NCI-H2029 (cell line): ENCODE data around the gene ARHGDIA.

ENCODE experiments used
- DNase-seq: peaks from one replicate; lab custom pipeline; 2025; lab: John Stamatoyannopoulos, UW

Gene ARHGDIA

DNA sequence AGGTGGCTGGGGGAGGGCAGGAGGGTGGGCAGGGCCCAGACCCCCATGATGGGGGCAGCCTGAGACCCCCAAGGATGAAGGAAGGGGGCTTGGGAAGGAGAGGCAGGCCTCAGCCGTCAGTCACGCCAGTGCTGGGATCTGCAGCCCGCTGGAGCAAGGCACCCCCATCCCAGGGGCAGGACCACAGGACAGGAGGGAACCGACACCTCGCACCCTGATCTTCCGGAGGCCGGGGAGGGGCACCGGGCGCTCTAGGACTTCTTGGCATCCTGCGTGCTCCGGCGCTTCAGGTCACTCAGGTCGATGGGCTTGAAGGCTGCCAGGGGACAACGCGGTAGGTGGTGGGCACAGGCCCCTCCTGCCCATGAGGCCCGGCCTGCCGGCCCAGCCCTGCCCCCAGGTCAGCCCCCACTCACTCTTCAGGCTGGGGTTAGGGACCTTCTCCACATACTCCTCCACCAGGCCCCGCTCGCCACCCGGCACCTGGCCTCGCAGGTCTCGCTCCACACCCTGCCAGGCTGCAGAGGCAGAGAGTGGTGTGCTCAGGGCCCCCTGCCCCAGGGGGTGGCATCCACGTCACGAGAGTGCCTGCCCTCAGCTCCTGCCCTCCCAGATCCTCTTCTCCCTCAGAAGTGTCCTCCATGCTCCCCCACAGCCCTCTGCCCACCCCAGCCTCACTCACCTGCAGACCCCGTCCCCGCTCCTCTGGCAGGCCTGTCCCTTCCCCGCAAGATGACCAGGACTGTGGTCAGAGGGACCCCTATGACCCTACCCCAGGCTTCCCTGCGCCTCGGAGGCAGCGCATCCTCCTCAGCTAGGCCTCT lies 47.9 kb downstream of the ARHGDIA start:
- DNase-seq: no peak

DNA sequence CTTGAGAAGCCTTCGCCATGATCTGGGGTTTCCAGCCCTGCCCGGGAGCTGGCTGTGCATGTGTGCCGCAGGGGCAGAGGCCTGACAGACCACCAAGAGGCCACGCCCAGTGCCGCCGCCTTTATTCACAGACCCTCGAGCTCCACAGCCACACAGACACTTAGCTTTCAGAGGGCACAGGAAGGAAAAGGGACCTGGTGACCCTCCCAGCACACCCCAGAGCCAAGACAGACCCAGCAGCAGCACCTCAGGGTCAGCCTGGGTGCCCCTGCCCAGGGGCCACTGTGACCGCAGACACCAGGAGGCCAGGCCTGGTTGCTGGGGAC lies 48.9 kb downstream of the ARHGDIA start:
- no peak for DNase-seq

DNA sequence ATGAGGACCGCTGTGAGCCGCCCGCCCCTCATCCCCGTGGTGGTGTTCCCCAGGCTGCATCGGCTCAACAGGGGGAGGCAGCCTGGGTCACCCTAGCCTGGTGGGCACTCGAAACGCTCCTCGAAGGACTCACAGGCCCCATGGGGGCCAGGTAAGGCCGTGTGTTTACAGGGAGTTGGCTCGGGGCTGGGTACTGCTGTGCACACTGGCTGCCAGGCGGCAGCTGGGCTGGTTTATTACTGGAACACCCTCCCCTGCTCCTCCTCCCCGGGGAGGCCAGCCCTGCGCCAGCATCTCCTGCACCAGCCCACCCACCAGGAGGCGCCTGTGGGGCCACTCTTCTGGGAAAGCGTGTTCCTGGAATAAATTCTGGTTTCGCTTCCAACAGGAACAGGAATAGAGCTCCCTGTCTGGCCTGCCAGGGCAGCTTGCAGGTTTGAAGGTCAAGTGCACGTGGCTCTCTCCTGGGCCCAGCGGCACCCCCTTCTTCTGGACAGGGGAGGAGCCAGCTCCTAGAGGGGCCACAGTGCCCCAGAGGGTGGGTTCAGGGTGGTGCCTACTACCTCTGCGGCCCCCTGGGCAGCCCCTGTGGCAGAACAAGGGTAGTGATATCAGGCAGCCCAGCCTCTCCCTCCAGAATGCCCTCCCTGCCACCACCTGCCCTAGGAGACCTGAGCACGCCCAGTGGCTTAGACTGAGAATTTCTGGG lies 49.4 kb downstream of the ARHGDIA start:
- peak; percentile 84 for DNase-seq

DNA sequence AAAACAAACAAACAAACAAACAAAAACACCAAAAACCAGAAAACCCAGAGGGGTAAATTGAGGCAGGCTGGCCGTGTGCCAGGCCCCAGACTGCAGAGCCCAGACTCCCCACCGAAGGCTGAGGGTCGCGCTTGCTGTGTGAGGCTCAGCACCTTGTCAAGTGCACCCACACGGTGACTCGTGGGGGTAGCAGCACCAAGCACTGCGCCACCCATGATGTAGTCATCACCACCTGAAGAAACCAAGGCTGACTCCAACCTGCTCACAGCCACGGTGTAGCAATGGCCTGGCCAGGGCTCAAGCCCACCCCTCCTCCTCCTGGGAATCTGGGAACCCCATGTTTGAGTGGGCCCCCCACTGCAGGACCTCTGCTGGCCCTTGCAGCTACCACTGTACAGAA lies 50.0 kb downstream of the ARHGDIA start:
- no peak for DNase-seq

DNA sequence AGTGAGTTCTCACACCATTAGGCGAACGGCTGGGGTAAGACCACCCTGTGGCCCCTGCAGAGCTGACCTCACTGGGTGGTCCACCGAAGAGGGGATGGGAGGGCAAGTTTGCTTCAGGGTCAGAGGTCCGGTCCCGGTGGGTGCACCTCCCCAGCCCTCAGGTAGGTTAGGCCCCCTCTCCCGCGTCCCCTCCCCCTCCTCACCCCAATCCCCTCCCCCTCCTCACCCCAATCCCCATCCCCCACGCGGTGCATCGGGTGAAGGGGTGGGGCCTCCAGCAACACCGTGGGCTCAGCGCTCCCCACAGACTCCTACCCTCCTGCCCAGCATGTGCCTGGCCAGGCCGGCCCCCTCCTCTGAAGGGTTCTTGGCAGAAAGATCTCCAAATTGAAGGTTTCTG lies 51.4 kb downstream of the ARHGDIA start:
- DNase-seq: no peak

DNA sequence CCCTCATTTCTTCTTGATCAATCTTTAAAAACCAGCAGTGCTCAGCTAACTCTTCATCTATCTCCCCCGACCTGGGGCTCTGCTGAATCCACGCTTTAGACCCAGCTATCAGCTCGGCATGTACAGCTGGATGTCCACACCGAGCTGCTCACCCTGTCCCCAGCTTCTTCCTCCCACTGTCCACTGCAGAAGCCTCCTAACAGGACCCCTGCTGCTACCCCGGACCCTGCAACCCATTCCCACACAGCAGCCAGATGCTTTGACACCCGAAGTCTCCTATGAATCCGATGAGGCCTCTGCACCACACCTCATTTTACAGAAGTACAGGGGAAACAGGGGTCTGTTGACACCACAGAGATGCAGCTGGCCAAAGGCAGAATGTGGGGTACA lies 53.4 kb downstream of the ARHGDIA start:
- DNase-seq: no peak
